ENCODE data around the gene TMED10.

- no peak for TF ChIP-seq POLR2AphosphoS5 (IDR thresholded peaks at IDR 0.05; ENCODE audit: insufficient read depth, low read depth, low read length)
- TF ChIP-seq CTCF (IDR thresholded peaks at IDR 0.05; ENCODE audit: extremely low read depth in 1 of 2, insufficient read depth in 1 of 2, low read depth in 1 of 2, low read length in 2 of 2), result no peak
- no peak for TF ChIP-seq EZH2 (IDR thresholded peaks at IDR 0.05; ENCODE audit: borderline replicate concordance, low read depth, low read length, severe bottlenecking)
- no peak for TF ChIP-seq POLR2A (IDR thresholded peaks at IDR 0.05; ENCODE audit: low read depth, low read length)
- TF ChIP-seq GATA2 (IDR thresholded peaks at IDR 0.05; ENCODE audit: insufficient read depth, insufficient read length, low read depth, low read length), result no peak
- no peak for TF ChIP-seq FOS (IDR thresholded peaks at IDR 0.05; ENCODE audit: borderline replicate concordance, insufficient read depth, low read length)
- TF ChIP-seq JUN (IDR thresholded peaks at IDR 0.05; ENCODE audit: borderline replicate concordance, insufficient read depth, insufficient read length, low read depth), result no peak
- TF ChIP-seq MYC (IDR thresholded peaks at IDR 0.05; ENCODE audit: low read depth, low read length), result no peak
- no peak for TF ChIP-seq MAX (IDR thresholded peaks at IDR 0.05; ENCODE audit: insufficient read depth, insufficient read length)
Observed at GRCh38 chr14:75095690-75096089, 80.7 kb downstream of the TMED10 start.
